Ascending aorta (tissue), 2 donors: ENCODE measurements around the gene CATSPER3. TPM values are rescaled to one million over a fixed set of nuclear protein-coding genes. Genes with fewer than 3 reads are reported as not detected.

ENCODE experiments used
- DNase-seq, 2 donors: peaks; one replicate each; pipeline ENCODE4 v3.0.0-alpha.2; 2019; ENCODE audit warnings: low spot score in 2 of 2
- H3K27ac ChIP-seq, 2 donors: fragments of 200-600 bp; sonication (generic); one replicate each; pipeline ENCODE4 v1.5.1; 2016 to 2017; ENCODE audit warnings: mild to moderate bottlenecking in 1 of 2
- H3K27me3 ChIP-seq: fragments of 200-600 bp; sonication (generic); one replicate; pipeline ENCODE4 v1.5.1; 2017
- H3K36me3 ChIP-seq, 2 donors: fragments of 200-600 bp; sonication (generic); one replicate each; pipeline ENCODE4 v1.5.1; 2016
- H3K4me1 ChIP-seq, 2 donors: fragments of 200-600 bp; sonication (generic); one replicate each; pipeline ENCODE4 v1.5.1; 2016 to 2017; ENCODE audit warnings: mild to moderate bottlenecking in 1 of 2
- H3K4me3 ChIP-seq, 2 donors: fragments of 200-600 bp; sonication (generic); one replicate each; pipeline ENCODE4 v1.5.1; 2016 to 2017; ENCODE audit warnings: mild to moderate bottlenecking in 1 of 2
- H3K9me3 ChIP-seq, 2 donors: fragments of 200-600 bp; sonication (generic); one replicate each; pipeline ENCODE4 v1.5.1; 2016
- CTCF ChIP-seq, 3 experiments: fragments of 200-600 bp in 2 of 3; fragments of 450-650 bp in 1 of 3; sonication (generic) in 2 of 3; IDR thresholded peaks; one replicate each; pipeline ENCODE4 v1.5.1; 2016 to 2019; ENCODE audit warnings: antibody characterized with exemption in 3 of 3, mild to moderate bottlenecking in 1 of 3, moderate library complexity in 1 of 3
- intact Hi-C: fragments of 100-400 bp; cut with DNase I; formaldehyde crosslinking; loops from one replicate; pipeline ENCODE4 v1.15.1; 2023
- total RNA-seq: library from RNA; depleted of rRNA; stranded (reverse); fragments of >200 nt; gene quantifications from one replicate; pipeline ENCODE4 v1.1.0, GENCODE V29; 2016

The CATSPER3 gene
- total RNA-seq, 1 donor from 2014 or later: not detected

- intact Hi-C loops: no loop called here
- no peak for DNase-seq
- no peak for TF ChIP-seq CTCF (IDR thresholded peaks at IDR 0.05)
- H3K36me3 ChIP-seq: no peaks in the 10 kb centered on the region
- H3K27ac ChIP-seq: no peak overlapping the region
- H3K27me3 ChIP-seq: no peaks in the 10 kb centered on the region
- H3K9me3 ChIP-seq: no peaks in the 10 kb centered on the region
- H3K4me3 ChIP-seq: no peak overlapping the region
- peaks cover 3 to 6% of the 10 kb centered on the region in 2 donors for H3K4me1 ChIP-seq
Observed at GRCh38 chr5:135058331-135058732, 90.6 kb downstream of the CATSPER3 start.

GRCh38 chr5:135059000-135059923 lies 91.6 kb downstream of the CATSPER3 start:
- TF ChIP-seq CTCF (IDR thresholded peaks at IDR 0.05): no peak
- Histone ChIP-seq H3K9me3 (no peaks in the 10 kb centered on the region), H3K27ac (no peak overlapping the region), H3K4me3 (no peak overlapping the region), H3K36me3 (no peaks in the 10 kb centered on the region), H3K4me1 (peaks cover 3 to 6% of the 10 kb centered on the region in 2 donors), H3K27me3 (no peaks in the 10 kb centered on the region)
- intact Hi-C loops: no loop called here
- no peak for DNase-seq

GRCh38 chr5:135060021-135060420 lies 92.3 kb downstream of the CATSPER3 start:
- H3K36me3 ChIP-seq: no peaks in the 10 kb centered on the region
- no peak for DNase-seq
- no peak overlapping the region for H3K4me3 ChIP-seq
- no peak overlapping the region for H3K27ac ChIP-seq
- no peaks in the 10 kb centered on the region for H3K27me3 ChIP-seq
- H3K9me3 ChIP-seq: no peaks in the 10 kb centered on the region
- peaks cover 3 to 6% of the 10 kb centered on the region in 2 donors for H3K4me1 ChIP-seq
- intact Hi-C loops: no loop called here
- no peak for TF ChIP-seq CTCF (IDR thresholded peaks at IDR 0.05)

- H3K4me1 ChIP-seq: peaks cover under 1% of the 10 kb centered on the region in 2 donors
- H3K27me3 ChIP-seq: no peaks in the 10 kb centered on the region
- no peak overlapping the region for H3K27ac ChIP-seq
- no peak for TF ChIP-seq CTCF (IDR thresholded peaks at IDR 0.05)
- no peak for DNase-seq
- H3K4me3 ChIP-seq: no peak overlapping the region
- no peaks in the 10 kb centered on the region for H3K36me3 ChIP-seq
- intact Hi-C loops: no loop called here
- no peaks in the 10 kb centered on the region for H3K9me3 ChIP-seq
Observed at GRCh38 chr5:135061001-135061400, 93.3 kb downstream of the CATSPER3 start.

Other genes starting within 250 kb of the CATSPER3 start
- gene CAMLG, start 229.4 kb upstream of the CATSPER3 start, total RNA-seq: 12.6 TPM
- gene DDX46, start 209.1 kb upstream of the CATSPER3 start, total RNA-seq: 84.1 TPM
- gene C5orf24, start 121.9 kb upstream of the CATSPER3 start, total RNA-seq: 36.5 TPM
- 211 TPM for gene TXNDC15, start 93.5 kb upstream of the CATSPER3 start, total RNA-seq
- 7.6 TPM for gene PCBD2, start 62.8 kb upstream of the CATSPER3 start, total RNA-seq
- 23.8 TPM for gene PITX1, start 66.3 kb downstream of the CATSPER3 start, total RNA-seq